Measurements from ENCODE around the gene MPC2.

MPC2 gene

GRCh38 chr1:167966050-167966449 is 29.2 kb upstream of the MPC2 start:
- Histone ChIP-seq H3K79me2 (ENCODE audit: insufficient read depth, low read depth) (peaks cover 6% of the 10 kb centered on the region; the same call in 1 of the 2 replicates), H3K27me3 (ENCODE audit: insufficient read depth, low read depth) (no peaks in the 10 kb centered on the region), H3K36me3 (ENCODE audit: insufficient read depth) (no peaks in the 10 kb centered on the region), H4K20me1 (ENCODE audit: insufficient read depth) (no peaks in the 10 kb centered on the region), H3K27ac (no peak overlapping the region), H3K4me2 (no peak overlapping the region), H3K4me3 (IDR thresholded peaks at IDR 0.05; ENCODE audit: insufficient read depth, low read depth, low read length) (no peak overlapping the region), H3K4me1 (ENCODE audit: low read depth, poor library complexity, severe bottlenecking) (no peaks in the 10 kb centered on the region), H3K9ac (no peak overlapping the region), H2AFZ (ENCODE audit: low read depth) (no peak overlapping the region)
- no peak for TF ChIP-seq CTCF (conservative IDR thresholded peaks at IDR 0.05; ENCODE audit: low read depth, low read length)

- Histone ChIP-seq H3K27ac (no peak overlapping the region), H3K4me2 (no peak overlapping the region), H2AFZ (ENCODE audit: low read depth) (no peak overlapping the region), H3K79me2 (ENCODE audit: insufficient read depth, low read depth) (peaks cover 6% of the 10 kb centered on the region; the same call in 1 of the 2 replicates), H3K36me3 (ENCODE audit: insufficient read depth) (no peaks in the 10 kb centered on the region), H3K9ac (no peak overlapping the region), H3K4me1 (ENCODE audit: low read depth, poor library complexity, severe bottlenecking) (no peaks in the 10 kb centered on the region), H3K4me3 (IDR thresholded peaks at IDR 0.05; ENCODE audit: insufficient read depth, low read depth, low read length) (no peak overlapping the region), H3K27me3 (ENCODE audit: insufficient read depth, low read depth) (no peaks in the 10 kb centered on the region), H4K20me1 (ENCODE audit: insufficient read depth) (no peaks in the 10 kb centered on the region)
- TF ChIP-seq CTCF (conservative IDR thresholded peaks at IDR 0.05; ENCODE audit: low read depth, low read length) = no peak
These were observed 27.8 kb upstream of the MPC2 start for GRCh38 chr1:167964646-167965045.

GRCh38 chr1:167957710-167958109 is 20.8 kb upstream of the MPC2 start:
- Histone ChIP-seq H3K4me2 (no peak overlapping the region), H3K4me1 (ENCODE audit: low read depth, poor library complexity, severe bottlenecking) (no peaks in the 10 kb centered on the region), H3K4me3 (IDR thresholded peaks at IDR 0.05; ENCODE audit: insufficient read depth, low read depth, low read length) (no peak overlapping the region), H3K9ac (no peak overlapping the region), H3K79me2 (ENCODE audit: insufficient read depth, low read depth) (peaks cover 8% of the 10 kb centered on the region; the same call in 1 of the 2 replicates), H3K27ac (no peak overlapping the region), H3K27me3 (ENCODE audit: insufficient read depth, low read depth) (no peaks in the 10 kb centered on the region), H4K20me1 (ENCODE audit: insufficient read depth) (no peaks in the 10 kb centered on the region), H3K36me3 (ENCODE audit: insufficient read depth) (no peaks in the 10 kb centered on the region), H2AFZ (ENCODE audit: low read depth) (no peak overlapping the region)
- no peak for TF ChIP-seq CTCF (conservative IDR thresholded peaks at IDR 0.05; ENCODE audit: low read depth, low read length)

GRCh38 chr1:167955915-167956314 is 19.0 kb upstream of the MPC2 start:
- peaks cover 6% of the 10 kb centered on the region; the same call in 1 of the 2 replicates for H3K79me2 ChIP-seq (ENCODE audit: insufficient read depth, low read depth)
- H3K9ac ChIP-seq = no peak overlapping the region
- no peaks in the 10 kb centered on the region for H3K27me3 ChIP-seq (ENCODE audit: insufficient read depth, low read depth)
- H3K4me1 ChIP-seq (ENCODE audit: low read depth, poor library complexity, severe bottlenecking) = no peaks in the 10 kb centered on the region
- H4K20me1 ChIP-seq (ENCODE audit: insufficient read depth) = no peaks in the 10 kb centered on the region
- H3K4me2 ChIP-seq = no peak overlapping the region
- TF ChIP-seq CTCF (conservative IDR thresholded peaks at IDR 0.05; ENCODE audit: low read depth, low read length) = no peak
- H3K4me3 ChIP-seq (IDR thresholded peaks at IDR 0.05; ENCODE audit: insufficient read depth, low read depth, low read length) = no peak overlapping the region
- H3K36me3 ChIP-seq (ENCODE audit: insufficient read depth) = no peaks in the 10 kb centered on the region
- no peak overlapping the region for H2AFZ ChIP-seq (ENCODE audit: low read depth)
- H3K27ac ChIP-seq = no peak overlapping the region

Measured in KMS-11 (cell line).